Endothelial cell of umbilical vein (primary cell): Measurements from ENCODE around the gene SAT2.

Source experiments
- EZH2 ChIP-seq: IDR thresholded peaks from 2 replicates; pipeline ENCODE4 v1.6.1; 2012; ENCODE audit warnings: borderline replicate concordance, low read depth, mild to moderate bottlenecking, moderate library complexity, low read length, inconsistent platforms; ENCODE audit not compliant: severe bottlenecking
- POLR2A ChIP-seq: IDR thresholded peaks from 2 replicates; pipeline ENCODE4 v1.6.1; 2012; ENCODE audit warnings: low read depth, mild to moderate bottlenecking, control low read depth, low read length
- POLR2AphosphoS5 ChIP-seq: IDR thresholded peaks from 2 replicates; pipeline ENCODE4 v1.6.1; 2012; ENCODE audit warnings: low read depth, mild to moderate bottlenecking, control low read depth, low read length, moderate library complexity; ENCODE audit not compliant: insufficient read depth
- TF ChIP-seq, protein P1 (sequence below), 2 donors: IDR thresholded peaks; 1 replicate in 1 of 2; 2 replicates in 1 of 2; pipeline ENCODE4 v1.5.1; 2011; ENCODE audit warnings: low read length in 2 of 2, mild to moderate bottlenecking in 2 of 2, moderate library complexity in 2 of 2, control low read depth in 1 of 2, inconsistent platforms in 1 of 2, low read depth in 1 of 2; ENCODE audit not compliant: insufficient read depth in 1 of 2; ENCODE audit errors: extremely low read depth in 1 of 2
- TF ChIP-seq, protein P2 (sequence below): IDR thresholded peaks from 2 replicates; pipeline ENCODE4 v1.6.1; 2011; ENCODE audit not compliant: insufficient read depth, insufficient read length

GRCh38 chr17:7576432-7576937 lies 51.1 kb downstream of the SAT2 start:
- TF ChIP-seq, protein P1, sequence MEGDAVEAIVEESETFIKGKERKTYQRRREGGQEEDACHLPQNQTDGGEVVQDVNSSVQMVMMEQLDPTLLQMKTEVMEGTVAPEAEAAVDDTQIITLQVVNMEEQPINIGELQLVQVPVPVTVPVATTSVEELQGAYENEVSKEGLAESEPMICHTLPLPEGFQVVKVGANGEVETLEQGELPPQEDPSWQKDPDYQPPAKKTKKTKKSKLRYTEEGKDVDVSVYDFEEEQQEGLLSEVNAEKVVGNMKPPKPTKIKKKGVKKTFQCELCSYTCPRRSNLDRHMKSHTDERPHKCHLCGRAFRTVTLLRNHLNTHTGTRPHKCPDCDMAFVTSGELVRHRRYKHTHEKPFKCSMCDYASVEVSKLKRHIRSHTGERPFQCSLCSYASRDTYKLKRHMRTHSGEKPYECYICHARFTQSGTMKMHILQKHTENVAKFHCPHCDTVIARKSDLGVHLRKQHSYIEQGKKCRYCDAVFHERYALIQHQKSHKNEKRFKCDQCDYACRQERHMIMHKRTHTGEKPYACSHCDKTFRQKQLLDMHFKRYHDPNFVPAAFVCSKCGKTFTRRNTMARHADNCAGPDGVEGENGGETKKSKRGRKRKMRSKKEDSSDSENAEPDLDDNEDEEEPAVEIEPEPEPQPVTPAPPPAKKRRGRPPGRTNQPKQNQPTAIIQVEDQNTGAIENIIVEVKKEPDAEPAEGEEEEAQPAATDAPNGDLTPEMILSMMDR (IDR thresholded peaks at IDR 0.05; ENCODE audit: extremely low read depth in 1 of 2, insufficient read depth in 1 of 2, low read depth in 1 of 2, low read length in 2 of 2) = no peak
- TF ChIP-seq POLR2AphosphoS5 = peak; percentile 40
- peak; percentile 72 for TF ChIP-seq POLR2A
- TF ChIP-seq, protein P2, sequence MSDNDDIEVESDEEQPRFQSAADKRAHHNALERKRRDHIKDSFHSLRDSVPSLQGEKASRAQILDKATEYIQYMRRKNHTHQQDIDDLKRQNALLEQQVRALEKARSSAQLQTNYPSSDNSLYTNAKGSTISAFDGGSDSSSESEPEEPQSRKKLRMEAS = no peak
- TF ChIP-seq EZH2 = no peak
